ENCODE measurements around the gene HDHD2.
A peak's percentile ranks its signal among the peaks of the same experiment; 100 is the strongest.

HDHD2 gene

GRCh38 chr18:47146206-47146605 lies 4.1 kb downstream of the HDHD2 start:
- DNase-seq (ENCODE audit: low read depth): no peak

DNA sequence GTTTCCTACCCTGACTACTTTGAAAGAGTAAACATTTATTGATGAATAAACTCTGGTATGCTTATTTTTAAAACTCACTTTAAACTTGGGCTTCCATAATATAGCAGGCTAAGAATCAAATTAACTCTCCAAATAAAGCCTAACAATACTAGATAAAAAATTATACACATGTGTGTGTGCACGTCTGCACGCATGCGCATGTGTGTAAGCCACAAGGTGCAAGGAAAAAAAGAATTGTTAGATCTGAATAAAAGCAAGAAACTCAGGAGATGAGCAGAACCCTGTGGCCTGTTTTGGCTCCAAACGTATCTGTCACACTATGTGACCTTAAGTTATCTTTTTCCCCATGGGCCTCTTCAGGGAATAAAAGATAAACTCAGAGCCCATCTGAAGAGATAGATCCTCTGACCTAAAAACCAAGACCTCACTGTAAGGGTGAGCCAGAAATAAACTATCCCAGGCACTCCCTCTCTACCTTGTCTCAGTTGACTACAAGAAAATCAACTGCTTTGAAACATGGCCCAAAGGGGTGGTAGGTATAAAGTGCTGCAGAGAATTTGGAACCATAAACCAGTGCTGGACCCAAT lies 6.3 kb downstream of the HDHD2 start:
- DNase-seq (ENCODE audit: low read depth): no peak

GRCh38 chr18:47143153-47143552 lies 7.1 kb downstream of the HDHD2 start:
- no peak for DNase-seq (ENCODE audit: low read depth)

DNA sequence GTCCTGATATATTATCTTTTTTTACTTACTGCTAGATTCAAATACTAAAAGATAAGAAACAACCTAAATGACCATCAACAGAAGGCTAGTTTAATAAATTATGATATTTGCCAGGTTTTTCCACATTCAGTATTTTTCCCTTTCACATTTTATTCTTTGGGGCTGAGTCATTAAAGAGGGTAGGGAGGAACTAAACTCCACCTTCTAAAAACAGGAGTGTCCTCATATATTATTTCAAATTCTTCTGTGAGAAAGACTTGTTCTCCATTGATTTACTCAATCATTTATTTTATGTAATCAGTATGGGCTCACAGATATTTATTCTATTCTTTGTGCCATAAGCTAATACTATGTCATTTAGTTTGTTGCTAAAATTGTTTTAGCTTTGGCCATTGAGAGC lies 9.0 kb downstream of the HDHD2 start:
- no peak for DNase-seq (ENCODE audit: low read depth)

- DNase-seq (ENCODE audit: low read depth): no peak
Measured at GRCh38 chr18:47121146-47121545, 29.2 kb downstream of the HDHD2 start.

- no peak for DNase-seq (ENCODE audit: low read depth)
Measured at GRCh38 chr18:47120428-47120827, 29.9 kb downstream of the HDHD2 start.

GRCh38 chr18:47118981-47119380 lies 31.3 kb downstream of the HDHD2 start:
- DNase-seq (ENCODE audit: low read depth): peak; percentile 45

DNA sequence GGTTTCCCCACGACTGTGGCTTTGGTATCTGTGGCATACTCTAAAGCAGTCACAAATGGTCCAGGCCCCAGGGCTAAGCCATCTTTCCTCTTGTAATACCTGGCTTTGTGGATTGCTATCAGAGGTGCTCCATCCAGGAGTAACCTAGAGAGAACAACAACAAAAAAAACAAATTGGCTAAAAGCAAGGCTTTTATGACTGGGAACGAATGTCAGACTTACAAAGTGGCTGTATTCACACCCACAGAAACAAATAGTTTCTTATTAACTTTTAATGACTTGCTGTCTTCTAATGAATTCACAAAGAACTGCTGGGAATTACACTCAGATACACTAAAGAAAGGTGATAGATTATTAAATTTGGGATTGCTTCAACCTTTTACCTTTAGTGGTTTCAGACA lies 35.1 kb downstream of the HDHD2 start:
- DNase-seq (ENCODE audit: low read depth): no peak

DNA sequence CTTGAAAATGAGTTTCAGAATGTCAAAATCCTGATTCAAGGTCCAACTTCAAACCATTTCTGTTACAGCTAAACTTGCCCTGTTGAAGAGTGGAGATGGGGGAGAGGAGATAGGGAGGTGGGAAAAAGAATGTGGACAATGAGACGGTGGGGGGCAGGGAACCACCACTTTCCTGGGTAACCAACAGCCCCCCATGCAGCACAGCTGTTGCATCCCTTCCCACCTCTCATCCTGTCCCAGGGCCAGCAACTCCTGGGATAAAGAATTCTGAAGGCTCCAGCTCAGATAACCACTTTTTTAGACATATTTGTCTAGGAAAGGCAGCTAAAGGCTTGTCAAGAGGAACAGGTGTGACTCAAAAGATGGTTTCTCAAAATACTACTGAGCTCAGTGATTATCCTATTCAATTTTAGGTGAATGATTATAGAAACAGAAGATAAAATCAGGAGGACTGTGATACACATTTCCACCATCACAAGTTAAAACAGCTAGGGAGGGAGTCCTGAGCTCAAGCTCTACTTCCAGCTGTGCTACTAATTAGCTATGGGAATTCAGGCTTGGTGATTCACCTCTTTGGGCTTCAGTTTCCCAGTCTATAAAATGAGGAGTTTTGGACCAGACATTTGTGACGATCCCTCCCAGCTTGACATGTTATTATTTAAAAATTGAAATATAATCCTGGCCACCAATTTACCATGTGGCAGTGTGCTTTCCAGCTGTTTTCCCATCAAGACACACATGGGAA lies 36.3 kb downstream of the HDHD2 start:
- no peak for DNase-seq (ENCODE audit: low read depth)

DNA sequence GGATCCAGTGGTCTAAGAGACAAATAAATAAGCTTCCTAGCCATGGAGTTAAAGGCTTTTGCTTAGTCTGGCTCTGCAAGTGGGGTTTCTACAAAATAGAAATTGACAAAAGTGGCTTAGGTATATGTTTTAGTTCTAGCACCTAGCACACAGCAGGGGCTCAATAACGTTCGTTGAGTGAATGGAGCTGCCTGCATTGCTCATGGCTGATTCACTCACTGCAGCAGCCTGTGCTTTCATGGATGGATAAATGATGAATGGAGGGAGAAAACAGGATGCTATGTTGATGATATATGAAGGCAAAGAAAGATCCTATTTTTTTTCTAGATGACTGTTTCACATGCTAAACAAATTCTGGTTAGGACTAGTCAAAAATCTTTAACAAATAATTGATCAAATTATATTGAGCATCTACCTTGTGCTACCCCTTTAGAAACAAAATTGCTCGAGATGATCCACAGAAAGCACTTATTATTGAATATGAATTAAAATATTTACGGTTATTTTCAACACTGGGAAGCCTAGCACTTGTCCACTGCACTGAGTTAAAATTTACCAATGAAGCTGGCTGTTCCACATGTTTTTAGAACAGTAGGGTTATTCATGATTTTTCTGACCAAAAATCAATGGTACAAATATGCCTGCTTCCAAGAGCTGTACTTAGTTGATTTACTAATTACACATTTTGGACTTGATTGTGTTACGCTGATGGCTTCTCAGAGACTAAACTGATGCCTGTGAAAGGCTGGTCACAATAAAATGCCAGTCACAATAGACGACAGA lies 39.6 kb downstream of the HDHD2 start:
- DNase-seq (ENCODE audit: low read depth): peak; percentile 5

DNA sequence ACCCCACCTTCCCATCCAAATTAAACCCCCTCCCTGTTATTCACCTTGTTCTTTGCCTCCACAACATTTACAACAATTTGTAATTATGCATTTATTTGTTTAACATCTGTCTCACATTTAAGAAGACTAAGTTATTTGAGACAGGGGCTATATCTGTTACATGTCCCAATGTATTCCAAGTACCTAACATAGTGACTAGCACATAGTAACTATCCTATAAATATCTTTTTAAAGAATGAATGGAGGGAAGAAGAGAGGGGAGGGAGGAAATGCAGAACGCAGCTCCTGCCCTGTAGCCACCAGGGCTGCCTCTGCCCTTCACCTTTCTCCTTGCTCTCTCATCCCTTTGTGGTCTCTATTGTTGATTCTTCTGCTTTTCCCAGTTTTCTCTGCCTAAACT lies 40.6 kb downstream of the HDHD2 start:
- DNase-seq (ENCODE audit: low read depth): no peak

- no peak for DNase-seq (ENCODE audit: low read depth)
Measured at GRCh38 chr18:47108998-47109405, 41.3 kb downstream of the HDHD2 start.

DNA sequence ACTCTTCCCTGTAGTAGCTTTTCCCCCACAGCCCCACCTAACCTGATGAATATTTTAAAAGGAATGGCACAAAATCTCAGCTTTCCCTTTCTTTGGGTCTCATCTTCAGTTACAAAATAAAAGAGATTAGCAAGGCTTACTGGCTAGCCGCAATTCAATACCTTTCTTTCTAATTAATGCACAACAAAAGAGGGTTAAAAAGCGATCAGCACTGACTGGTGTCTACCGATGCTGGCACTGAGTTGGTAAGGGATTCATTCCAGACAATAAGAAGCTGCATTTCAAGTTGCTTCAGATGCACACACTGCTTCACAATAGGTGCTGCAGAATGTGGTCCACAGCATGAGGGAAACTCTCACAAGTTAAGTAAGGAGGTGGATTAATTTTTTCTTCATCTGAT lies 41.9 kb downstream of the HDHD2 start:
- no peak for DNase-seq (ENCODE audit: low read depth)

GRCh38 chr18:47100212-47100831 lies 50.0 kb downstream of the HDHD2 start:
- DNase-seq (ENCODE audit: low read depth): peak; percentile 49

DNA sequence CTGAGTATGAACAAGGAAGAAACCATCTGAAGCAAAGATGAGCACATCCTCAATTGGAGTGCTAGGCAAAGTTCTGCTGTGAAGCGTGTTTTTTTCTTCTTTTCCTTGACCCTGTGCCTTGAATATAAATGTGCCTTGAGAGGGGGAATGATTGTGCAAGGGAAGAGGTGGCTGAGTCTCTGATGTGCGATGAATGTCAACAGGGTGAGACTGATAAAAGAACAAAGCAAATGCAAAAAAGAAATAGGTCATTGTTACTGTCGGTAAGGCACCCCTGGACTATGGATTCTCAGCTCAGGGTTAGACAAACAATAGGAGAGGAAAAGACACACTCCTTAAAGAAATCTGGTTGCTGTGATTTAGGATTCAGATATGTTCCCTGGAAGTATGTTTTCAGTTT lies 54.5 kb downstream of the HDHD2 start:
- no peak for DNase-seq (ENCODE audit: low read depth)

DNA sequence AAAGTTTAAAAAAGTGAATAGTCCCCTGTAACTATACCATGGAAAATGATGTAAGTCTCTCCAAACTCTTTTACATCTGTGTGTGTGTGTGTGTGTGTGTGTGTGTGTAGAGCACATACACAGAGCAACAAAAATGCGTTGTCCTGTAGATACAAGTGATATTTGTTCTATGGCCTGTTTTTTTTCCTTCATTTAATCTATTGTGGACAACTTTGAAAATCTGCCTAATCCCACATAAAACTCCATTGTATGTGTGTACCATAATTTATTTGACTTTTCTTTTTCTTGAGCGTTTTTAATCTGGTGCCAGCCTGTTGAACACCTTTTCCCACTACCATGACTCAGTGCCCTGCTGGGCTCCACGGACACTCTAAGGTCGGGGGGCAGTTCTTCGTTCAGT lies 62.6 kb downstream of the HDHD2 start:
- DNase-seq (ENCODE audit: low read depth): no peak

DNA sequence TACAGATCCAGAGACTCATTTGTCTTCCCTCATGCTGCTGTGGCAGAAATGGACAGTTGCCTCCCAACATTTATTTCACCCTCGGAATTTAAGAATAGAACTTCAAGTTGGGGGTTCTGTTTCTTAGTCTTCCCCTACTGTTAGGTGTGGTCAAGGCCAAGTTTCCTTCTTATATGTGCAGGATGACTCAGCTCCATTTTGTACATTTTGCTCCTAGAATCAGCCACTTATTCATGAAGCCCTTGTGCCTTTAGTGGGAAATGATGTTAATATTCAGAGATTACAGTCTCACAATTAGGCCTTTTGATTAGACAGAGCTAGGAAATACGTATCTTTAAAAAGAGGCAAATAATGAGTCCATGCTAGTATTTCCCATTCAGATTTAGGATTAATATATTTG lies 68.7 kb downstream of the HDHD2 start:
- DNase-seq (ENCODE audit: low read depth): peak; percentile 8

GRCh38 chr18:47080872-47081271 lies 69.4 kb downstream of the HDHD2 start:
- no peak for DNase-seq (ENCODE audit: low read depth)

DNA sequence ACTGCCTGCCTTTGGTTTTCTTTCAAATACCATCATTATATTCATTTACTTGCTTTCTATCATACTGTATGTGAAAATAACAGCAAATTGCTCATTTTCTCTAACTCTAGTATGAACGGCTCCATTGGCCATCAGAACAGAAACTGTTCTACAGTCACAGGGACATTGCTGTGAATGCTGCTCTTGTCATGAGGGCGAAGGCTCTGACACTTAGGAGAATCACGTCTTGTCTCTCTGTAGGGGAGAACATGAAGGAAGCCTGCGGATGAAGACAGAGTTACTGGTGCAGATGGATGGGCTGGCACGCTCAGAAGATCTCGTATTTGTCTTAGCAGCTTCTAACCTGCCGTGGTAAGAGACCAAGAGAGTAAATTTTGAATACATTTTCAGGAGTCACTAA lies 73.2 kb downstream of the HDHD2 start:
- no peak for DNase-seq (ENCODE audit: low read depth)

GRCh38 chr18:47075098-47075883 lies 75.0 kb downstream of the HDHD2 start:
- DNase-seq (ENCODE audit: low read depth): peak; percentile 34

DNA sequence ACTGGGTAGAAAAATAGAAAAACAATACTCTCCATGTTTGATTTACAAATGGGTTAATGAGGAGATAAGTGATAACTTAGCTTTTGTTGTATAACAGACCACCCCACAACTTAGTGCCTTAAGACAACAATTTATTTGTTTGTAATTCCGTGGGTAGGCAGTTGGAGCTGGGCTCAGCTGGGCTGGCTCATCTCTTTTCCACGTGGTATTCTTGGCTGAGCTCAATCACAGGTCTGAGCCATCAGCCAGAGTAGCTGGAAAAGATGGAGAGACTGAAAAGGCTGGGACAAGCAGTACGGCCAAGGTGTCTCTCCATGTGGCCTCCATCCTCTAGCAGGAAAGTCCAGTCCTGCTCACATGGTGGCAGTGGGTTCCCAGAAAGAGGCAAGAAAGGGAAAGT lies 82.7 kb downstream of the HDHD2 start:
- DNase-seq (ENCODE audit: low read depth): no peak

DNA sequence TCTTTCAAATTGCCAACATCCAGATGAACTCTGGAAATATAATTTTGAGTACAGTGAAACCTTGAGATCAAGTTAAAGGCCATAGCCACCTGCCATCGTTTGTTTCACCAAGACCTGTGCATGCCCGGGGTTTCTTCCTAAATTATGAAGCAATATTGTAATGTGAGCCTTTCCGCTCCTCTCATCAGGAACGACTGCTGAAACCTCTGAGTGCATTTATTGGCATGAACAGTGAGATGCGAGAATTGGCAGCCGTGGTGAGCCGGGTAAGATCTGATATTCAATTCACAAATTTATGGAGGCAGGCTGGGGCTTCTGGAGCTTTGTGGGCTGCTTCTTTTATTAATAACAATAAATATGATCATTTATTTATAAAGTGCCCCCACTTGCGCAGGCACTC lies 87.2 kb downstream of the HDHD2 start:
- DNase-seq (ENCODE audit: low read depth): no peak
